Breast epithelium (tissue), 4 donors: Measurements from ENCODE around the gene CLPSL2. TPM values are rescaled to one million over a fixed set of nuclear protein-coding genes. Genes with fewer than 3 reads are reported as not detected.

Experiments used
- DNase-seq, 2 donors: peaks; one replicate each; pipeline ENCODE4 v3.0.0-alpha.2; 2019; ENCODE audit warnings: low spot score in 2 of 2
- H3K27ac ChIP-seq, 2 donors: fragments of 200-600 bp; sonication (generic) in 1 of 2; one replicate each; pipeline ENCODE4 v1.5.1; 2016 to 2019; ENCODE audit warnings: mild to moderate bottlenecking in 1 of 2
- H3K27me3 ChIP-seq, 2 donors: fragments of 200-600 bp; sonication (generic) in 1 of 2; one replicate each; pipeline versions ENCODE4 v1.5.1 to v1.6.0; 2017 to 2019; ENCODE audit warnings: control low read depth in 1 of 2, mild to moderate bottlenecking in 1 of 2
- H3K36me3 ChIP-seq: fragments of 200-600 bp; one replicate; pipeline ENCODE4 v1.5.1; 2019
- H3K4me1 ChIP-seq, 2 donors: fragments of 200-600 bp; sonication (generic); one replicate each; pipeline ENCODE4 v1.5.1; 2016 to 2019; ENCODE audit warnings: control low read depth in 1 of 2
- H3K4me3 ChIP-seq, 3 donors: fragments of 200-600 bp; sonication (generic); 1 replicate in 2 of 3; 2 replicates in 1 of 3; pipeline ENCODE4 v1.5.1; 2016 to 2019; ENCODE audit warnings: mild to moderate bottlenecking in 3 of 3, moderate library complexity in 2 of 3
- H3K9me3 ChIP-seq, 2 donors: fragments of 200-600 bp; sonication (generic) in 1 of 2; one replicate each; pipeline ENCODE4 v1.5.1; 2016 to 2019; ENCODE audit warnings: control low read depth in 1 of 2
- POLR2A ChIP-seq: fragments of 450-650 bp; IDR thresholded peaks from one replicate; pipeline ENCODE4 v1.6.1; 2016; ENCODE audit warnings: antibody characterized with exemption, mild to moderate bottlenecking, moderate library complexity
- POLR2AphosphoS5 ChIP-seq, 3 donors: sonication (generic); formaldehyde crosslinking; IDR thresholded peaks; one replicate each; pipeline ENCODE4 v1.6.1; 2017; ENCODE audit warnings: antibody characterized with exemption in 3 of 3
- intact Hi-C: fragments of 100-400 bp; cut with DNase I; formaldehyde crosslinking; loops from one replicate; pipeline ENCODE4 v1.15.1; 2023; ENCODE audit warnings: low total_unique reads
- total RNA-seq, 3 donors: library from RNA; depleted of rRNA; stranded (reverse); fragments of >200 nt; gene quantifications; one replicate each; pipeline ENCODE4 v1.1.0, GENCODE V29; 2016
- TF ChIP-seq, protein P1 (sequence below), 3 donors: fragments of 450-650 bp; IDR thresholded peaks; one replicate each; pipeline ENCODE4 v1.5.1; 2016 to 2017; ENCODE audit warnings: antibody characterized with exemption in 3 of 3, mild to moderate bottlenecking in 3 of 3, moderate library complexity in 3 of 3

The CLPSL2 gene
- total RNA-seq, 3 donors from 2014 or later = 2.3 TPM; not detected in 2

DNA sequence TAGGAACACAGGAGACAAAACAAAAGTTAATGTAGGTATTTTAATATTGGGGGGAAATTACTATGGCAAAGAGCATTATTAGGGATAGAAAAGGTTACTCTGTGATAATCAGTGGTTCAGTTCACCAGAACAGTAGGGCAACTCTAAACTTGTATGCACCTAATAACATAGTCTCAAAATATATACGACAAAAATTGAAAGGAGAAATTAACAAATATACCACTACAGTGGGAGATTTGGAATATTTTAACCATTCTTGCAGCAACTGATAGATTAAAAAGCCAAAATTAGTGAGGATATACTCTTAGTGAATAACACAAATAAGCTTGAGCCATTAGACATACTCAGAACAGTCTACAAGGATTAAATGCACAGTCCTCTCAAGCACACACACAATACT is 28.5 kb upstream of the CLPSL2 start:
- H3K4me1 ChIP-seq = no peaks in the 10 kb centered on the region
- no peak for DNase-seq
- intact Hi-C loops = no loop called here
- no peaks in the 10 kb centered on the region for H3K27me3 ChIP-seq
- no peaks in the 10 kb centered on the region for H3K9me3 ChIP-seq
- H3K27ac ChIP-seq = no peak overlapping the region
- no peak overlapping the region for H3K4me3 ChIP-seq
- TF ChIP-seq POLR2A = no peak
- TF ChIP-seq POLR2AphosphoS5 (IDR thresholded peaks at IDR 0.05) = no peak
- TF ChIP-seq, protein P1, sequence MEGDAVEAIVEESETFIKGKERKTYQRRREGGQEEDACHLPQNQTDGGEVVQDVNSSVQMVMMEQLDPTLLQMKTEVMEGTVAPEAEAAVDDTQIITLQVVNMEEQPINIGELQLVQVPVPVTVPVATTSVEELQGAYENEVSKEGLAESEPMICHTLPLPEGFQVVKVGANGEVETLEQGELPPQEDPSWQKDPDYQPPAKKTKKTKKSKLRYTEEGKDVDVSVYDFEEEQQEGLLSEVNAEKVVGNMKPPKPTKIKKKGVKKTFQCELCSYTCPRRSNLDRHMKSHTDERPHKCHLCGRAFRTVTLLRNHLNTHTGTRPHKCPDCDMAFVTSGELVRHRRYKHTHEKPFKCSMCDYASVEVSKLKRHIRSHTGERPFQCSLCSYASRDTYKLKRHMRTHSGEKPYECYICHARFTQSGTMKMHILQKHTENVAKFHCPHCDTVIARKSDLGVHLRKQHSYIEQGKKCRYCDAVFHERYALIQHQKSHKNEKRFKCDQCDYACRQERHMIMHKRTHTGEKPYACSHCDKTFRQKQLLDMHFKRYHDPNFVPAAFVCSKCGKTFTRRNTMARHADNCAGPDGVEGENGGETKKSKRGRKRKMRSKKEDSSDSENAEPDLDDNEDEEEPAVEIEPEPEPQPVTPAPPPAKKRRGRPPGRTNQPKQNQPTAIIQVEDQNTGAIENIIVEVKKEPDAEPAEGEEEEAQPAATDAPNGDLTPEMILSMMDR (IDR thresholded peaks at IDR 0.05) = no peak
- no peaks in the 10 kb centered on the region for H3K36me3 ChIP-seq

DNA sequence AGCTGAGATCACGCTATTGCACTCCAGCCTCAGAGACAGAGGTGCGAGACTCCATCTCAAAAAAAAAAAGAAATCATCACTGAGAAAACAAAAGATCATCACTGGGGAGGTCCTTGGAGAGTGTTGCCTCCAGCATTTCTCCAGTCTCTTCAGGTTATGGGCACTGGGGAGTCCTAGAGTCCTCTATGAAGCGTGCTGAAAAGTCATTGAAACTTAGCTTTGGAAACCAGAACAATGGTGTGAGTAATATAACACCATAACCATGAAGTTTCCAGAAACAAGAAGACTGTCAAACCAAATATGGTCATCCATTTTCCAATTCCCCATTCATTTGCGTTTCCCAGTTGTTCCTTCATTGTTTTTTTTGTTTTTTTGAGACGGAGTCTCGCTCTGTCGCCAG is 25.8 kb upstream of the CLPSL2 start:
- intact Hi-C loops = no loop called here
- peak in 1 of 2 donors; percentile 7 for DNase-seq
- TF ChIP-seq, protein P1 (IDR thresholded peaks at IDR 0.05) = no peak
- TF ChIP-seq POLR2AphosphoS5 (IDR thresholded peaks at IDR 0.05) = no peak
- no peak for TF ChIP-seq POLR2A
- H3K27me3 ChIP-seq = no peaks in the 10 kb centered on the region
- no peak overlapping the region for H3K4me3 ChIP-seq
- no peaks in the 10 kb centered on the region for H3K9me3 ChIP-seq
- no peaks in the 10 kb centered on the region for H3K36me3 ChIP-seq
- no peak overlapping the region for H3K27ac ChIP-seq
- H3K4me1 ChIP-seq = no peaks in the 10 kb centered on the region

DNA sequence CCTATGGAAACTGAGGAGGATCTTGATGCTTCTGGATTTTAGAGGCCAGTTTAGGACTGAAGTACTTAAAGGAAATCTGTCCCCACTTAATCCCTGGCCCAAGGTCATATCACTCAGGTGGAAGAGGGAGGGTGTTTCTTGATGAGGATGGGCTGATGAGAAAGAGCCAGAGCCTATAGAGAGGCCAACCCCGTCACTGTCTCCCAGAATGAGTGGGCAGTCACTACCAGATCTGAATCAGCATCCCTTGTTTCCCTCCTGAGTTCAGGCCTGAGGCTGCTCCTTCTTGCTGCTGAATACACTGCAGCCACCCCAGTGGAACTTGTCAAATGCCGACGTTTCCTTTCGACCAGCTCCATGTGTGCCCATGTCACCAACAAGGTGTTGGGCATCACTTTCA is 24.8 kb upstream of the CLPSL2 start:
- H3K9me3 ChIP-seq = no peaks in the 10 kb centered on the region
- H3K27ac ChIP-seq = no peak overlapping the region
- TF ChIP-seq POLR2A = no peak
- TF ChIP-seq, protein P1 (IDR thresholded peaks at IDR 0.05) = no peak
- no peak for TF ChIP-seq POLR2AphosphoS5 (IDR thresholded peaks at IDR 0.05)
- no peaks in the 10 kb centered on the region for H3K27me3 ChIP-seq
- H3K4me1 ChIP-seq = no peaks in the 10 kb centered on the region
- intact Hi-C loops = no loop called here
- peak in 1 of 2 donors; percentile 17 for DNase-seq
- no peak overlapping the region for H3K4me3 ChIP-seq
- H3K36me3 ChIP-seq = no peaks in the 10 kb centered on the region

DNA sequence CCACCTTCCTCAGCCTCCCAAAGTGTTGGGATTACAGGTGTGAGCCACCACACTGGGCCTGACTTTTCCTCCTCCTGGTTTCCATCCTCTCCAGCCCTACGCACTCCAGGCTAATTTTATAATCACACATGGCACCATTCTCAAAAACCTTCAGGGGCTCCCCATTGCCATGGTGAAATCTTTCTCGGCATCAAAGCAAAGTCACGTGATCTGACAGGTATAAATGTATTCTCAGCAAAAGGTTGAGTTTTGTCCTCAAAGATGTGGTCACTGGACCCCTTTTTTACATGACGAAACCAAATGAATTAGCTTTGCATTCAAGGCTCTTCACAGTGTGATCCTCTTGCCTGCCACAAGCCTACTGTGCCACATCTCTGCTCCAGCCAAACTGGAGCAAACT is 24.1 kb upstream of the CLPSL2 start:
- Histone ChIP-seq H3K9me3 (no peaks in the 10 kb centered on the region), H3K4me3 (no peak overlapping the region), H3K4me1 (no peaks in the 10 kb centered on the region), H3K36me3 (no peaks in the 10 kb centered on the region), H3K27me3 (no peaks in the 10 kb centered on the region), H3K27ac (no peak overlapping the region)
- DNase-seq = peak in 1 of 2 donors; percentile 6
- TF ChIP-seq POLR2AphosphoS5 (IDR thresholded peaks at IDR 0.05) = no peak
- TF ChIP-seq POLR2A = no peak
- TF ChIP-seq, protein P1 (IDR thresholded peaks at IDR 0.05) = no peak
- intact Hi-C loops = no loop called here

DNA sequence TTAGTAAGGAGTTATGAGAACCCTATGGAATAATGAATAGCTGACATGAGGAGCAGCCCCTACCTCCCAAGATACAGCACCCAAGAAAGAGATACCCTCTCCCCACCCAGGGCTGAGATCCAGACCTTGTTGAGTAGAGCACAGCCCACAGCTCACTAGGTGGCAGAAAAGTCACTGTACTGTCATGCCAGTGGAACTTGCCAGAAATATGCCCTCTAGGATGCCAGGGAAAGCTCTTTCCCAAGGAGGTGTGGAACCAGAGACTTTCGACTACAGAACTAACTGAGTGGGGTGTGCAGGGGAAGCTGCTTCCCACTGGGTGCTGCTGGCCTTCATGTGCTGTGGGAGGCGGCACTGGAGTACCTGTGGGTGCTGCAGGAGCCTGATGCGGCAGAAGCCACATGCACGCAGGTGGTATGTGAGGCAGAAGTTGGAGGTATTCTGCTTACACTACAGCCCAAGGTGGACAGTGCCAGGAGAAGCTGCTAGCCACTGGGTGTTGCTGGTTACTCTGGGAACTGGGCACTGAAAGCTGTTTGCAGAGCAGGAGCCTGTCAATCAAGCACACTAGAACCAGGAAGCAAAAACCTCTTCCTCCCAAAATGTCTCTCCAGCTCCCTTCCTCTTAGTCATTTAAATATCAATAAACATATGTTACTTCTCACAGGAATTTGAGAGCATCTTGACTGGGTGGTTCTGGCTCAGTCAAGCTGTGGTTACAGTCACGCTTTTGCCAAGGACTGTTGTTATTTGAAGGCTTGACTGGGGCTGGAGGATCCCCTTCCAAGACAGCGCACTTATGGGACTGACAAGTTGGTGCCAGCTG is 21.7 kb upstream of the CLPSL2 start:
- Histone ChIP-seq H3K27me3 (peaks cover 0 to 4% of the 10 kb centered on the region in 2 donors), H3K9me3 (no peaks in the 10 kb centered on the region), H3K4me1 (no peaks in the 10 kb centered on the region), H3K4me3 (no peak overlapping the region), H3K27ac (no peak overlapping the region), H3K36me3 (no peaks in the 10 kb centered on the region)
- peak in 1 of 2 donors; percentile 53 for DNase-seq
- TF ChIP-seq, protein P1 (IDR thresholded peaks at IDR 0.05) = no peak
- TF ChIP-seq POLR2AphosphoS5 (IDR thresholded peaks at IDR 0.05) (no peak), POLR2A (no peak)
- intact Hi-C loops = loop anchor here (2.0 kb wide), 1 partner anchor 56 kb away; no protein-coding TSS in a partner anchor
